Measurements from ENCODE around the gene RAD51B. TPM values are rescaled to one million over a fixed set of nuclear protein-coding genes. Genes with fewer than 3 reads are reported as not detected.

Gene RAD51B
- total and polyA plus RNA-seq, 2 of the 13 experiments (the other 11 are each of a cell fraction or from before 2014, with no cell fraction given), result 7.0 to 9.5 TPM

DNA sequence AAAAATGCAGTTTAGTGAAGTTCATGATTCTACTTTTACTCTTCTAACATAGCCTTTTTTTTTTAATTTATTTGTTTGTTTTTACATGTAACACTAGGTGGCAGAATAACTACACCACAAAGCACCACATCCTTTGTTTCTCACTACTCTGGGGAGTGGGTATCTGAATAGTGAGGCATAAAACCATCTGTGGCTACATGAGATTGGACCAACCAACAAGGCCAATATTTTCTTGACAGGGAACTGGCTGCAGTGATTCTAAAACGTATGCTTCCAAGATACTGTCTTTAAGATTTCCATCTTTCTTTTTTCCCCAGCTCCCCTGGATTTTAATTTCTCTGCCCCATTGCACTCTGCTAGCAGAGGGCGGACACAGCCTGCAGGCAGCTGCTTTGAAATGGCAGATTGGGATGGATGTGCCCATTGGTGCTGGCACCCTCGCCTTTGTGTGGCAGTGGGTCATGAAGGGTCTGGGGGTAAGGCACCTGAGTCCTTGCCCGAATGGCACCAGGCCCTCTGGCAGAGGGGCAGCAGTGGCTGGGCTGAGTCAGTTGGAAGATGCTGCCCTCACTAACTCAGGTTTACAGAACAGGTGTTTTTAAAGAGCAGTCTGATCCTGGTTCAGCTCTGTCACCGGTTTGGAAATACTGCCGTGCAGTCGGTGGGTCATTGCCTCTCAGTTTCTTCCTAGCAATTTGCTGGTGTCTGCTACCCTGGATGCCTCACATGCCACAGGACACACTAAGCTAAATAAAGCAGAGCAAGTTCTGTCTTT lies 429.1 kb downstream of the RAD51B start:
- ATAC-seq, result peak; percentile 61
- Histone ChIP-seq H2AFZ (ENCODE audit: low read length) (no peak overlapping the region), H3K79me2 (ENCODE audit: insufficient read depth, low read length) (no peaks in the 10 kb centered on the region), H3K4me1 (ENCODE audit: insufficient read depth, low read length) (peaks cover 65% of the 10 kb centered on the region), H3K9ac (ENCODE audit: insufficient read depth, low read depth, low read length) (no peak overlapping the region), H3K4me2 (ENCODE audit: low read depth, low read length) (no peak overlapping the region), H3K27ac (ENCODE audit: extremely low read length, insufficient read depth, low read length) (no peak overlapping the region), H3K4me3 (replicated peaks in 1 of 3; ENCODE audit: insufficient read depth in 1 of 3, low read depth in 2 of 3, low read length in 3 of 3) (no peak overlapping the region), H3K27me3 (ENCODE audit: control insufficient read depth in 1 of 2, insufficient read depth in 2 of 2, low read length in 2 of 2) (no peaks in the 10 kb centered on the region), H3K9me3 (ENCODE audit: low read length) (no peaks in the 10 kb centered on the region), H4K20me1 (ENCODE audit: insufficient read depth, low read length) (no peaks in the 10 kb centered on the region), H3K36me3 (replicated peaks in 1 of 2; ENCODE audit: control insufficient read depth in 1 of 2, insufficient read depth in 2 of 2, low read length in 2 of 2) (no peaks in the 10 kb centered on the region)
- in situ Hi-C loops (cut with HindIII; ENCODE audit: extremely low pct_ligation_motif_present, low pct_unique_long_range_greater_than_20kb) (loop anchor here (5.0 to 10.0 kb wide), 2 partner anchors 304 to 569 kb away; no protein-coding TSS in a partner anchor), intact Hi-C loops (cut with micrococcal nuclease; ENCODE audit: unreplicated experiment) (loop anchor here (1.0 to 10.0 kb wide), 8 partner anchors 49 to 567 kb away; no protein-coding TSS in a partner anchor)
- ChIA-PET CTCF (ENCODE audit: low intra/inter-chr PET ratio, low total read pairs) (interaction anchor here (0.7 to 2.5 kb wide), 4 partner anchors 144 to 568 kb away, joined by 3 to 15 read pairs (median 10); no protein-coding TSS in a partner anchor), POLR2A (no interaction called here)
- FAIRE-seq, result peak; percentile 73
- 76% methylated on average over 6 of the region's 7 CpGs for WGBS (ENCODE audit: low lambda C conversion rate)
- DNase-seq (ENCODE audit: low spot score), result peak; percentile 54
- BruUV-seq (replicated peaks), result no TSS peak
- TF ChIP-seq SMC3 (IDR thresholded peaks at IDR 0.05; ENCODE audit: low read length) (peak; percentile 89), SP2 (CRISPR knock-in tag; IDR thresholded peaks at IDR 0.05) (no peak), ZFP90 (CRISPR knock-in tag; IDR thresholded peaks at IDR 0.05; ENCODE audit: borderline replicate concordance) (no peak), PCBP1 (IDR thresholded peaks at IDR 0.05; ENCODE audit: borderline replicate concordance, low read depth, low read length) (no peak), STAG1 (CRISPR knock-in tag; IDR thresholded peaks at IDR 0.05) (peak; percentile 92), RAD21 (CRISPR knock-in tag; IDR thresholded peaks at IDR 0.05) (peak; percentile 62; the same call in 1 of the 2 replicates), ZNF850 (CRISPR knock-in tag; conservative IDR thresholded peaks at IDR 0.05) (no peak), KDM5A (IDR thresholded peaks at IDR 0.05; ENCODE audit: borderline replicate concordance, low read length) (no peak), KDM2A (CRISPR knock-in tag; IDR thresholded peaks at IDR 0.05; ENCODE audit: borderline replicate concordance, low read depth) (no peak), BCL6 (CRISPR knock-in tag; IDR thresholded peaks at IDR 0.05) (no peak)
- TF ChIP-seq, protein P1, sequence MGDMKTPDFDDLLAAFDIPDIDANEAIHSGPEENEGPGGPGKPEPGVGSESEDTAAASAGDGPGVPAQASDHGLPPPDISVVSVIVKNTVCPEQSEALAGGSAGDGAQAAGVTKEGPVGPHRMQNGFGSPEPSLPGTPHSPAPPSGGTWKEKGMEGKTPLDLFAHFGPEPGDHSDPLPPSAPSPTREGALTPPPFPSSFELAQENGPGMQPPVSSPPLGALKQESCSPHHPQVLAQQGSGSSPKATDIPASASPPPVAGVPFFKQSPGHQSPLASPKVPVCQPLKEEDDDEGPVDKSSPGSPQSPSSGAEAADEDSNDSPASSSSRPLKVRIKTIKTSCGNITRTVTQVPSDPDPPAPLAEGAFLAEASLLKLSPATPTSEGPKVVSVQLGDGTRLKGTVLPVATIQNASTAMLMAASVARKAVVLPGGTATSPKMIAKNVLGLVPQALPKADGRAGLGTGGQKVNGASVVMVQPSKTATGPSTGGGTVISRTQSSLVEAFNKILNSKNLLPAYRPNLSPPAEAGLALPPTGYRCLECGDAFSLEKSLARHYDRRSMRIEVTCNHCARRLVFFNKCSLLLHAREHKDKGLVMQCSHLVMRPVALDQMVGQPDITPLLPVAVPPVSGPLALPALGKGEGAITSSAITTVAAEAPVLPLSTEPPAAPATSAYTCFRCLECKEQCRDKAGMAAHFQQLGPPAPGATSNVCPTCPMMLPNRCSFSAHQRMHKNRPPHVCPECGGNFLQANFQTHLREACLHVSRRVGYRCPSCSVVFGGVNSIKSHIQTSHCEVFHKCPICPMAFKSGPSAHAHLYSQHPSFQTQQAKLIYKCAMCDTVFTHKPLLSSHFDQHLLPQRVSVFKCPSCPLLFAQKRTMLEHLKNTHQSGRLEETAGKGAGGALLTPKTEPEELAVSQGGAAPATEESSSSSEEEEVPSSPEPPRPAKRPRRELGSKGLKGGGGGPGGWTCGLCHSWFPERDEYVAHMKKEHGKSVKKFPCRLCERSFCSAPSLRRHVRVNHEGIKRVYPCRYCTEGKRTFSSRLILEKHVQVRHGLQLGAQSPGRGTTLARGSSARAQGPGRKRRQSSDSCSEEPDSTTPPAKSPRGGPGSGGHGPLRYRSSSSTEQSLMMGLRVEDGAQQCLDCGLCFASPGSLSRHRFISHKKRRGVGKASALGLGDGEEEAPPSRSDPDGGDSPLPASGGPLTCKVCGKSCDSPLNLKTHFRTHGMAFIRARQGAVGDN (CRISPR knock-in tag; IDR thresholded peaks at IDR 0.05), result peak; percentile 45; the same call in 1 of the 2 replicates
- TF ChIP-seq, protein P2, sequence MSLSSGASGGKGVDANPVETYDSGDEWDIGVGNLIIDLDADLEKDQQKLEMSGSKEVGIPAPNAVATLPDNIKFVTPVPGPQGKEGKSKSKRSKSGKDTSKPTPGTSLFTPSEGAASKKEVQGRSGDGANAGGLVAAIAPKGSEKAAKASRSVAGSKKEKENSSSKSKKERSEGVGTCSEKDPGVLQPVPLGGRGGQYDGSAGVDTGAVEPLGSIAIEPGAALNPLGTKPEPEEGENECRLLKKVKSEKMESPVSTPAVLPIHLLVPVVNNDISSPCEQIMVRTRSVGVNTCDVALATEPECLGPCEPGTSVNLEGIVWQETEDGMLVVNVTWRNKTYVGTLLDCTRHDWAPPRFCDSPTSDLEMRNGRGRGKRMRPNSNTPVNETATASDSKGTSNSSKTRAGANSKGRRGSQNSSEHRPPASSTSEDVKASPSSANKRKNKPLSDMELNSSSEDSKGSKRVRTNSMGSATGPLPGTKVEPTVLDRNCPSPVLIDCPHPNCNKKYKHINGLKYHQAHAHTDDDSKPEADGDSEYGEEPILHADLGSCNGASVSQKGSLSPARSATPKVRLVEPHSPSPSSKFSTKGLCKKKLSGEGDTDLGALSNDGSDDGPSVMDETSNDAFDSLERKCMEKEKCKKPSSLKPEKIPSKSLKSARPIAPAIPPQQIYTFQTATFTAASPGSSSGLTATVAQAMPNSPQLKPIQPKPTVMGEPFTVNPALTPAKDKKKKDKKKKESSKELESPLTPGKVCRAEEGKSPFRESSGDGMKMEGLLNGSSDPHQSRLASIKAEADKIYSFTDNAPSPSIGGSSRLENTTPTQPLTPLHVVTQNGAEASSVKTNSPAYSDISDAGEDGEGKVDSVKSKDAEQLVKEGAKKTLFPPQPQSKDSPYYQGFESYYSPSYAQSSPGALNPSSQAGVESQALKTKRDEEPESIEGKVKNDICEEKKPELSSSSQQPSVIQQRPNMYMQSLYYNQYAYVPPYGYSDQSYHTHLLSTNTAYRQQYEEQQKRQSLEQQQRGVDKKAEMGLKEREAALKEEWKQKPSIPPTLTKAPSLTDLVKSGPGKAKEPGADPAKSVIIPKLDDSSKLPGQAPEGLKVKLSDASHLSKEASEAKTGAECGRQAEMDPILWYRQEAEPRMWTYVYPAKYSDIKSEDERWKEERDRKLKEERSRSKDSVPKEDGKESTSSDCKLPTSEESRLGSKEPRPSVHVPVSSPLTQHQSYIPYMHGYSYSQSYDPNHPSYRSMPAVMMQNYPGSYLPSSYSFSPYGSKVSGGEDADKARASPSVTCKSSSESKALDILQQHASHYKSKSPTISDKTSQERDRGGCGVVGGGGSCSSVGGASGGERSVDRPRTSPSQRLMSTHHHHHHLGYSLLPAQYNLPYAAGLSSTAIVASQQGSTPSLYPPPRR (CRISPR knock-in tag; IDR thresholded peaks at IDR 0.05; ENCODE audit: borderline replicate concordance), result 0 out of 2 replicates have a peak, but pooled peaks have one; percentile 20

Measured in HepG2 (cell line).